Spleen (tissue), 11 donors: ENCODE measurements around the gene CST1. TPM values are rescaled to one million over a fixed set of nuclear protein-coding genes. Genes with fewer than 3 reads are reported as not detected.
"Not testable (repeated sequence)": the region's sequence is repeated elsewhere in the genome, so short reads cannot be mapped to it uniquely, and the experiment has no call there.

ENCODE experiments used
- DNase-seq: peaks from one replicate; pipeline ENCODE4 v3.0.0-alpha.2; 2020
- H3K27ac ChIP-seq, 8 donors: fragments of 200-600 bp; sonication (generic) in 7 of 8; 1 replicate in 4 of 8; 2 replicates in 4 of 8; pipeline versions ENCODE4 v1.5.0 to v1.8.0; 2016 to 2021; ENCODE audit warnings: inconsistent platforms in 4 of 8, mild to moderate bottlenecking in 4 of 8, moderate library complexity in 1 of 8
- H3K27me3 ChIP-seq, 7 donors: fragments of 200-600 bp; sonication (generic) in 6 of 7; replicated peaks in 1 of 7; 1 replicate in 4 of 7; 2 replicates in 3 of 7; pipeline versions ENCODE4 v1.5.0 to v1.8.0; 2016 to 2021; ENCODE audit warnings: inconsistent platforms in 3 of 7, mild to moderate bottlenecking in 1 of 7
- H3K36me3 ChIP-seq, 6 donors: fragments of 200-600 bp; sonication (generic) in 5 of 6; 1 replicate in 4 of 6; 2 replicates in 2 of 6; pipeline versions ENCODE4 v1.5.0 to v1.8.0; 2016 to 2021; ENCODE audit warnings: inconsistent platforms in 2 of 6
- H3K4me1 ChIP-seq, 6 donors: fragments of 200-600 bp; sonication (generic) in 5 of 6; 1 replicate in 3 of 6; 2 replicates in 3 of 6; pipeline versions ENCODE4 v1.5.0 to v1.8.0; 2016 to 2021; ENCODE audit warnings: inconsistent platforms in 3 of 6
- H3K4me3 ChIP-seq, 8 donors: fragments of 200-600 bp; sonication (generic) in 7 of 8; 1 replicate in 4 of 8; 2 replicates in 4 of 8; pipeline versions ENCODE4 v1.5.0 to v1.8.0; 2016 to 2021; ENCODE audit warnings: inconsistent platforms in 4 of 8, mild to moderate bottlenecking in 4 of 8, moderate library complexity in 2 of 8
- H3K9me3 ChIP-seq, 8 donors: fragments of 200-600 bp; sonication (generic) in 7 of 8; 1 replicate in 4 of 8; 2 replicates in 4 of 8; pipeline versions ENCODE4 v1.5.0 to v1.8.0; 2016 to 2021; ENCODE audit warnings: inconsistent platforms in 4 of 8
- CTCF ChIP-seq, 11 experiments: fragments of 200-600 bp in 7 of 11; fragments of 450-650 bp in 4 of 11; sonication (generic) in 4 of 11; IDR thresholded peaks in 8 of 11; conservative IDR thresholded peaks in 3 of 11; 1 replicate in 7 of 11; 2 replicates in 4 of 11; pipeline versions ENCODE4 v1.4.0 to v1.8.0; 2016 to 2021; ENCODE audit warnings: antibody characterized with exemption in 11 of 11, inconsistent platforms in 4 of 11, mild to moderate bottlenecking in 1 of 11
- POLR2A ChIP-seq, 3 donors: fragments of 450-650 bp; IDR thresholded peaks; one replicate each; pipeline ENCODE4 v1.5.1; 2017; ENCODE audit warnings: antibody characterized with exemption in 3 of 3, mild to moderate bottlenecking in 1 of 3
- POLR2AphosphoS5 ChIP-seq, 3 donors: sonication (generic); formaldehyde crosslinking; IDR thresholded peaks; one replicate each; pipeline ENCODE4 v1.5.1; 2017; ENCODE audit warnings: antibody characterized with exemption in 3 of 3
- WGBS, 5 donors: extraction: QIAGEN DNeasy Blood & Tissue Kit in 3 of 5; methylation state at CpG; one replicate each; pipeline versions ENCODE4 v1.1.5 to v1.1.7; 2013 to 2018; 5-methylcytosine and 5-hydroxymethylcytosine counted together
- intact Hi-C: fragments of 100-400 bp; cut with DNase I; formaldehyde crosslinking; loops from one replicate; pipeline ENCODE4 v1.15.0; 2023; ENCODE audit warnings: low total_unique reads
- polyA plus RNA-seq, 3 donors: library from polyadenylated mRNA; stranded (reverse); fragments of 200-250 nt; gene quantifications; one replicate each; pipeline ENCODE4 v1.2.1, GENCODE V29; 2013
- total RNA-seq, 7 donors: library from RNA; depleted of rRNA in 3 of 7; stranded (reverse); fragments of >200 nt in 3 of 7; fragmentation: NEBNext Ultra II Directional in 4 of 7; extraction: Animal tissue kit (Norgen Biotek cat#: 25700) in 4 of 7; gene quantifications; one replicate each; pipeline versions ENCODE4 v1.1.0 to v1.2.1, GENCODE V29; 2016 to 2021
- donor health status: healthy with polysubstance abuse.
- donor health status: DM: no; HTN: no; CAD: no; lungs with moderate emphysema.
- donor health status: DM: no; HTN: no; CAD: no.
- donor health status: Bipolar disorder and iron deficiency.
- donor health status: healthy.
- donor health status: DM: no; HTN: no; CAD: no.
- donor health status: DM: yes; HTN: yes; CAD: no.

Gene CST1
- total and polyA plus RNA-seq, 10 donors: not detected

GRCh38 chr20:23794065-23794464, 43.3 kb upstream of the CST1 start:
- intact Hi-C loops: no loop called here
- no peaks in the 10 kb centered on the region for H3K9me3 ChIP-seq
- no peak overlapping the region for H3K4me3 ChIP-seq
- H3K27ac ChIP-seq: no peak overlapping the region
- no peak for TF ChIP-seq POLR2AphosphoS5 (IDR thresholded peaks at IDR 0.05)
- TF ChIP-seq POLR2A (IDR thresholded peaks at IDR 0.05): no peak
- no peak for TF ChIP-seq CTCF (IDR thresholded peaks at IDR 0.05 in 8 of 11, conservative IDR thresholded peaks at IDR 0.05 in 3 of 11)
- no peaks in the 10 kb centered on the region for H3K4me1 ChIP-seq
- no peak for DNase-seq
- H3K27me3 ChIP-seq: peaks cover 0 to 13% (median 0%) of the 10 kb centered on the region in 7 donors
- H3K36me3 ChIP-seq: no peaks in the 10 kb centered on the region
- 77 to 90% (median 85%) methylated on average over 5 to 7 of the region's 7 CpGs for WGBS, 5 donors

GRCh38 chr20:23783447-23783846, 32.7 kb upstream of the CST1 start:
- WGBS, 5 donors: 88 to 94% (median 93%) methylated on average over 1 of the region's 1 CpG
- peaks cover 0 to 4% (median 0%) of the 10 kb centered on the region in 8 donors for H3K9me3 ChIP-seq
- no peak for DNase-seq
- no peak overlapping the region for H3K4me3 ChIP-seq
- peaks cover 0 to 16% (median 0%) of the 10 kb centered on the region in 7 donors for H3K27me3 ChIP-seq
- no peaks in the 10 kb centered on the region for H3K4me1 ChIP-seq
- H3K36me3 ChIP-seq: no peaks in the 10 kb centered on the region
- TF ChIP-seq POLR2AphosphoS5 (IDR thresholded peaks at IDR 0.05): no peak
- H3K27ac ChIP-seq: no peak overlapping the region
- intact Hi-C loops: no loop called here

DNA sequence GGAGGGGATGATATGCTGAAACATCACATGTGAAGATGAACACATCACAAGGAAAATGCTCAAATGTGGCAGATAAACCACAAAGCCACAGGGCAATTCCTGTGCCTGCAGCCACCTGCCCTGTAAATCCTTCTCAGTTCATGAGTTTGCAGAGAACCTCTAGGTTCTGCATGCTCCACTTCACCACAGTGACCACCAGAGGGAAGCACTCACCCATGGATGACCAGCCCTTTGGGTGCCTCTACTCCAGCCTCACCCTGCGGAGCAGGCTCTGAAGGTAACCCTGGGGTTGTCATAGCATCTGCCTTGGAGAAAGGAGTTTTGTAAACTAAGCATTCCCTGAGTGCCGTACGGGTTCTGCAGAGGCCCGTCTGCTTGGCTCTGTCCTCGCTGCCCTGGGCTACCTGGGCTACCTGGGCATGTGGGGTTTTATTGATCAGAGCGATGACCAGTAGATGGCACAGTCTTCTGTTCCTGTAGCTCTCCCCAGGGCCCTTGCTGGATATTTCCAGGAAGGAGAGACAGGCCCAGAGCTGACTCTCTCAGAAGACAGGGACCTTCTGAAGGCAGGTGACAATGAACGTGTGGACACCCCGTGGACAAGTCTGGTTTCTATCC, 31.7 kb upstream of the CST1 start:
- no peaks in the 10 kb centered on the region for H3K36me3 ChIP-seq
- intact Hi-C loops: no loop called here
- H3K4me3 ChIP-seq: no peak overlapping the region
- WGBS, 5 donors: 62 to 77% (median 72%) methylated on average over 7 to 8 of the region's 8 CpGs
- peaks cover 0 to 17% (median 0%) of the 10 kb centered on the region in 7 donors for H3K27me3 ChIP-seq
- H3K27ac ChIP-seq: no peak overlapping the region
- no peak for TF ChIP-seq POLR2A (IDR thresholded peaks at IDR 0.05)
- TF ChIP-seq CTCF (IDR thresholded peaks at IDR 0.05 in 8 of 11, conservative IDR thresholded peaks at IDR 0.05 in 3 of 11): peak in 5 of 11 experiments; percentile 5 to 53 (median 48)
- TF ChIP-seq POLR2AphosphoS5 (IDR thresholded peaks at IDR 0.05): no peak
- H3K9me3 ChIP-seq: peaks cover 0 to under 1% (median 0%) of the 10 kb centered on the region in 8 donors
- DNase-seq: no peak
- no peaks in the 10 kb centered on the region for H3K4me1 ChIP-seq

- intact Hi-C loops, H3K9me3 ChIP-seq, H3K4me3 ChIP-seq, H3K4me1 ChIP-seq, DNase-seq, H3K27ac ChIP-seq, H3K36me3 ChIP-seq: not testable (repeated sequence)
- H3K27me3 ChIP-seq: peaks cover 0 to 33% (median 0%) of the 10 kb centered on the region in 7 donors
These were observed 27.9 kb upstream of the CST1 start for GRCh38 chr20:23778676-23779075.

DNA sequence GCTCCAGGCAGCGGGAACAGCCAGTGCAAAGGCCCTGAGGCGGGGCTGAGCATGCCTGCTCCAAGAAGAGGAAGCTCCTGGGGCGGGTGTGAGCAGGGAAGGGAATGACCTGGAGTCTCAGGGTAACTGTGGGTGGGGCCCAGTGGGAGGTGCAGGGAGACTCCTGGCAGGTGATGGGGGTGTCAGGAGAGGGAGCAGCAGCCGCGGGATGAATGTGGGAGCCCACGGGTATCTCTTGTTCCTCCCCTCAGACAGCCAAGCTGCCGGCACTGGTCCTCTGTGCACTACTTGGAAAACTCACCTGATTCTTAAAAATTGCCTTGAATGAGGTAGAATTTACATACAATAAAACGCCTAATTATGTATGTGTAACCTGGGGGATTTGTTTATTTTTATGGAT, 26.6 kb upstream of the CST1 start:
- not testable (repeated sequence) for DNase-seq
- WGBS, 5 donors: 72 to 91% (median 75%) methylated on average over 6 to 8 of the region's 8 CpGs

More for the DNA sequence above, 26.6 kb upstream of the CST1 start:
- H3K36me3 ChIP-seq, H3K4me3 ChIP-seq, H3K27ac ChIP-seq, H3K9me3 ChIP-seq, H3K4me1 ChIP-seq, intact Hi-C loops: not testable (repeated sequence)
- peaks cover 0 to 37% (median 0%) of the 10 kb centered on the region in 7 donors for H3K27me3 ChIP-seq
